HEK293 (cell line): ENCODE measurements around the gene CACNA2D4.

Source experiments
- CTCF ChIA-PET: fragments of 350-600 bp; formaldehyde crosslinking; extraction: SDS; loops from one replicate; lab custom pipeline; 2021; ENCODE audit warnings: antibody characterized with exemption; lab: Yijun Ruan, JAX
- POLR2A ChIA-PET: fragments of 300-600 bp; formaldehyde crosslinking; extraction: SDS; loops from one replicate; lab custom pipeline; 2020; ENCODE audit warnings: antibody characterized with exemption, inconsistent platforms; lab: Yijun Ruan, JAX
- H3K27ac ChIP-seq: fragments of 200-500 bp; sonication (Bioruptor generic); 2 replicates; pipeline ENCODE4 v1.5.1; 2014; ENCODE audit warnings: low read depth, low read length, control low read depth, inconsistent platforms; ENCODE audit errors: extremely low read depth
- H3K36me3 ChIP-seq, 2 experiments: fragments of 200-500 bp in 1 of 2; sonication (Bioruptor generic) in 1 of 2; 1 replicate in 1 of 2; 2 replicates in 1 of 2; pipeline ENCODE4 v1.5.1; 2014 to 2017; ENCODE audit warnings: inconsistent platforms in 2 of 2, low read length in 2 of 2; ENCODE audit not compliant: control insufficient read depth in 2 of 2, insufficient read depth in 1 of 2
- H3K4me1 ChIP-seq: fragments of 200-500 bp; sonication (Bioruptor generic); 2 replicates; pipeline ENCODE4 v1.5.1; 2014; ENCODE audit warnings: mild to moderate bottlenecking, low read length, inconsistent platforms; ENCODE audit not compliant: control insufficient read depth, insufficient read depth
- H3K4me3 ChIP-seq: 2 replicates; pipeline ENCODE4 v1.5.1; 2011; ENCODE audit warnings: low read depth, mild to moderate bottlenecking, control low read depth, low read length, moderate library complexity
- H3K9me3 ChIP-seq: fragments of 200-500 bp; sonication (Bioruptor generic); 2 replicates; pipeline ENCODE4 v1.5.1; 2014; ENCODE audit warnings: low read depth, low read length, inconsistent platforms; ENCODE audit not compliant: control insufficient read depth, insufficient read depth
- GFI1B ChIP-seq: fragments of 450-650 bp; formaldehyde crosslinking; IDR thresholded peaks from 2 replicates; pipeline ENCODE4 v1.5.1; 2016; ENCODE audit warnings: missing biosample characterization, missing genetic modification characterization
- GLIS1 ChIP-seq: fragments of 450-650 bp; formaldehyde crosslinking; IDR thresholded peaks from 2 replicates; pipeline ENCODE4 v1.5.1; 2016; ENCODE audit warnings: missing biosample characterization, missing genetic modification characterization
- PBX3 ChIP-seq: sonication (generic); formaldehyde crosslinking; IDR thresholded peaks from 2 replicates; pipeline ENCODE4 v1.8.1; 2022; ENCODE audit warnings: mild to moderate bottlenecking, moderate library complexity, missing genetic modification reagents
- PRDM1 ChIP-seq: fragments of 450-650 bp; formaldehyde crosslinking; IDR thresholded peaks from 2 replicates; pipeline ENCODE4; 2016; ENCODE audit warnings: missing biosample characterization, missing genetic modification characterization
- SCRT2 ChIP-seq: fragments of 450-650 bp; formaldehyde crosslinking; IDR thresholded peaks from 2 replicates; pipeline ENCODE4 v1.5.1; 2016; ENCODE audit warnings: missing biosample characterization, missing genetic modification characterization
- YY1 ChIP-seq: fragments of 450-650 bp; formaldehyde crosslinking; IDR thresholded peaks from 2 replicates; pipeline ENCODE4 v1.5.1; 2018; ENCODE audit warnings: missing biosample characterization, missing genetic modification characterization
- YY2 ChIP-seq: fragments of 450-650 bp; formaldehyde crosslinking; IDR thresholded peaks from 2 replicates; pipeline ENCODE4 v1.5.1; 2016; ENCODE audit warnings: missing biosample characterization, missing genetic modification characterization
- ZBTB21 ChIP-seq: fragments of 450-650 bp; formaldehyde crosslinking; IDR thresholded peaks from 2 replicates; pipeline ENCODE4 v1.5.1; 2017; ENCODE audit warnings: missing biosample characterization, missing genetic modification characterization
- ZBTB7A ChIP-seq: fragments of 450-650 bp; formaldehyde crosslinking; IDR thresholded peaks from 2 replicates; pipeline ENCODE4 v1.5.1; 2016; ENCODE audit warnings: low read depth, missing biosample characterization, missing genetic modification characterization
- ZNF18 ChIP-seq: fragments of 450-650 bp; formaldehyde crosslinking; IDR thresholded peaks from 2 replicates; pipeline ENCODE4 v1.5.1; 2016; ENCODE audit warnings: missing biosample characterization, missing genetic modification characterization
- ZNF211 ChIP-seq: fragments of 450-650 bp; formaldehyde crosslinking; IDR thresholded peaks from 2 replicates; pipeline ENCODE4 v1.5.1; 2016; ENCODE audit warnings: low read depth, missing biosample characterization, missing genetic modification characterization
- ZNF311 ChIP-seq: fragments of 450-650 bp; formaldehyde crosslinking; IDR thresholded peaks from 2 replicates; pipeline ENCODE4 v1.5.1; 2017; ENCODE audit warnings: missing biosample characterization, missing genetic modification characterization, borderline replicate concordance
- ZNF350 ChIP-seq: fragments of 450-650 bp; formaldehyde crosslinking; IDR thresholded peaks from 2 replicates; pipeline ENCODE4 v1.5.0; 2017; ENCODE audit warnings: missing biosample characterization, mild to moderate bottlenecking, missing genetic modification characterization
- ZNF394 ChIP-seq: fragments of 450-650 bp; formaldehyde crosslinking; IDR thresholded peaks from 2 replicates; pipeline ENCODE4 v1.5.1; 2016; ENCODE audit warnings: missing biosample characterization, missing genetic modification characterization, mild to moderate bottlenecking, moderate library complexity, borderline replicate concordance
- ZNF433 ChIP-seq: fragments of 450-650 bp; formaldehyde crosslinking; IDR thresholded peaks from 2 replicates; pipeline ENCODE4 v1.5.1; 2016; ENCODE audit warnings: missing biosample characterization, missing genetic modification characterization, low read depth
- ZNF473 ChIP-seq: fragments of 450-650 bp; formaldehyde crosslinking; IDR thresholded peaks from 2 replicates; pipeline ENCODE4 v1.5.1; 2017; ENCODE audit warnings: missing biosample characterization, missing genetic modification characterization
- ZNF580 ChIP-seq: fragments of 450-650 bp; formaldehyde crosslinking; IDR thresholded peaks from 2 replicates; pipeline ENCODE4 v1.5.1; 2016; ENCODE audit warnings: missing biosample characterization, missing genetic modification characterization
- ZNF621 ChIP-seq: fragments of 450-650 bp; formaldehyde crosslinking; IDR thresholded peaks from 2 replicates; pipeline ENCODE4 v1.5.1; 2017; ENCODE audit warnings: missing biosample characterization, missing genetic modification characterization
- ZNF654 ChIP-seq: fragments of 450-650 bp; formaldehyde crosslinking; IDR thresholded peaks from 2 replicates; pipeline ENCODE4 v1.5.1; 2016; ENCODE audit warnings: low read depth, missing biosample characterization, missing genetic modification characterization
- ZNF658 ChIP-seq: fragments of 450-650 bp; formaldehyde crosslinking; IDR thresholded peaks from 2 replicates; pipeline ENCODE4; 2016; ENCODE audit warnings: missing biosample characterization, missing genetic modification characterization
- ZNF747 ChIP-seq: fragments of 450-650 bp; formaldehyde crosslinking; IDR thresholded peaks from 2 replicates; pipeline ENCODE4 v1.5.1; 2016; ENCODE audit warnings: missing biosample characterization, missing genetic modification characterization
- TF ChIP-seq, protein P1 (sequence below): fragments of 450-650 bp; formaldehyde crosslinking; IDR thresholded peaks from 2 replicates; pipeline ENCODE4 v1.5.1; 2016; ENCODE audit warnings: missing biosample characterization, missing genetic modification characterization, borderline replicate concordance
- TF ChIP-seq, protein P2 (sequence below): fragments of 450-650 bp; formaldehyde crosslinking; IDR thresholded peaks from 2 replicates; pipeline ENCODE4 v1.5.1; 2016; ENCODE audit warnings: missing biosample characterization, missing genetic modification characterization

CACNA2D4 gene

GRCh38 chr12:1928439-1929121 is 10.1 kb upstream of the CACNA2D4 start:
- POLR2A ChIA-PET = no interaction called here
- Histone ChIP-seq H3K36me3 (no peaks in the 10 kb centered on the region), H3K27ac (no peak overlapping the region), H3K9me3 (no peaks in the 10 kb centered on the region), H3K4me3 (no peak overlapping the region), H3K4me1 (peaks cover 5% of the 10 kb centered on the region; the same call in 1 of the 2 replicates)
- CTCF ChIA-PET = interaction anchor here (0.6 to 3.5 kb wide), 3 partner anchors 11 to 490 kb away, joined by 4 to 19 read pairs (median 5); no protein-coding TSS in a partner anchor
- TF ChIP-seq YY2 (tag by site-specific recombination) (no peak), ZNF350 (no peak), ZNF211 (tag by site-specific recombination) (no peak), YY1 (tag by site-specific recombination) (no peak)

GRCh38 chr12:1927751-1928351 is 9.4 kb upstream of the CACNA2D4 start:
- no peaks in the 10 kb centered on the region for H3K36me3 ChIP-seq
- CTCF ChIA-PET = interaction anchor here (1.0 to 3.5 kb wide), 2 partner anchors 12 to 137 kb away, joined by 3 to 19 read pairs; no protein-coding TSS in a partner anchor
- TF ChIP-seq ZNF747 (tag by site-specific recombination) = no peak
- TF ChIP-seq PBX3 (CRISPR knock-in tag) = no peak
- no peak for TF ChIP-seq ZNF311
- no peak for TF ChIP-seq ZNF654 (tag by site-specific recombination)
- no peak for TF ChIP-seq ZNF621 (tag by site-specific recombination)
- no peak for TF ChIP-seq ZNF394 (tag by site-specific recombination)
- no peak for TF ChIP-seq ZNF433 (tag by site-specific recombination)
- TF ChIP-seq PRDM1 = no peak
- TF ChIP-seq ZBTB21 (tag by site-specific recombination) = no peak
- TF ChIP-seq, protein P1, sequence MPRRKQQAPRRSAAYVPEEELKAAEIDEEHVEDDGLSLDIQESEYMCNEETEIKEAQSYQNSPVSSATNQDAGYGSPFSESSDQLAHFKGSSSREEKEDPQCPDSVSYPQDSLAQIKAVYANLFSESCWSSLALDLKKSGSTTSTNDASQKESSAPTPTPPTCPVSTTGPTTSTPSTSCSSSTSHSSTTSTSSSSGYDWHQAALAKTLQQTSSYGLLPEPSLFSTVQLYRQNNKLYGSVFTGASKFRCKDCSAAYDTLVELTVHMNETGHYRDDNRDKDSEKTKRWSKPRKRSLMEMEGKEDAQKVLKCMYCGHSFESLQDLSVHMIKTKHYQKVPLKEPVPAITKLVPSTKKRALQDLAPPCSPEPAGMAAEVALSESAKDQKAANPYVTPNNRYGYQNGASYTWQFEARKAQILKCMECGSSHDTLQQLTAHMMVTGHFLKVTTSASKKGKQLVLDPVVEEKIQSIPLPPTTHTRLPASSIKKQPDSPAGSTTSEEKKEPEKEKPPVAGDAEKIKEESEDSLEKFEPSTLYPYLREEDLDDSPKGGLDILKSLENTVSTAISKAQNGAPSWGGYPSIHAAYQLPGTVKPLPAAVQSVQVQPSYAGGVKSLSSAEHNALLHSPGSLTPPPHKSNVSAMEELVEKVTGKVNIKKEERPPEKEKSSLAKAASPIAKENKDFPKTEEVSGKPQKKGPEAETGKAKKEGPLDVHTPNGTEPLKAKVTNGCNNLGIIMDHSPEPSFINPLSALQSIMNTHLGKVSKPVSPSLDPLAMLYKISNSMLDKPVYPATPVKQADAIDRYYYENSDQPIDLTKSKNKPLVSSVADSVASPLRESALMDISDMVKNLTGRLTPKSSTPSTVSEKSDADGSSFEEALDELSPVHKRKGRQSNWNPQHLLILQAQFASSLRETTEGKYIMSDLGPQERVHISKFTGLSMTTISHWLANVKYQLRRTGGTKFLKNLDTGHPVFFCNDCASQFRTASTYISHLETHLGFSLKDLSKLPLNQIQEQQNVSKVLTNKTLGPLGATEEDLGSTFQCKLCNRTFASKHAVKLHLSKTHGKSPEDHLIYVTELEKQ = no peak
- H3K4me3 ChIP-seq = no peak overlapping the region
- peaks cover 5% of the 10 kb centered on the region; the same call in 1 of the 2 replicates for H3K4me1 ChIP-seq
- no peak overlapping the region for H3K27ac ChIP-seq
- H3K9me3 ChIP-seq = no peaks in the 10 kb centered on the region
- POLR2A ChIA-PET = no interaction called here

- ChIA-PET POLR2A (no interaction called here), CTCF (interaction anchor here (1.0 to 3.5 kb wide), 2 partner anchors 13 to 136 kb away, joined by 3 to 19 read pairs; no protein-coding TSS in a partner anchor)
- H3K27ac ChIP-seq = no peak overlapping the region
- H3K4me3 ChIP-seq = no peak overlapping the region
- peaks cover 5% of the 10 kb centered on the region; the same call in 1 of the 2 replicates for H3K4me1 ChIP-seq
- H3K36me3 ChIP-seq = no peaks in the 10 kb centered on the region
- no peaks in the 10 kb centered on the region for H3K9me3 ChIP-seq
- no peak for TF ChIP-seq GLIS1
- no peak for TF ChIP-seq ZNF658 (tag by site-specific recombination)
- TF ChIP-seq, protein P2, sequence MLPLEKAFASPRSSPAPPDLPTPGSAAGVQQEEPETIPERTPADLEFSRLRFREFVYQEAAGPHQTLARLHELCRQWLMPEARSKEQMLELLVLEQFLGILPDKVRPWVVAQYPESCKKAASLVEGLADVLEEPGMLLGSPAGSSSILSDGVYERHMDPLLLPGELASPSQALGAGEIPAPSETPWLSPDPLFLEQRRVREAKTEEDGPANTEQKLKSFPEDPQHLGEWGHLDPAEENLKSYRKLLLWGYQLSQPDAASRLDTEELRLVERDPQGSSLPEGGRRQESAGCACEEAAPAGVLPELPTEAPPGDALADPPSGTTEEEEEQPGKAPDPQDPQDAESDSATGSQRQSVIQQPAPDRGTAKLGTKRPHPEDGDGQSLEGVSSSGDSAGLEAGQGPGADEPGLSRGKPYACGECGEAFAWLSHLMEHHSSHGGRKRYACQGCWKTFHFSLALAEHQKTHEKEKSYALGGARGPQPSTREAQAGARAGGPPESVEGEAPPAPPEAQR = no peak
- no peak for TF ChIP-seq ZNF473 (tag by site-specific recombination)
- TF ChIP-seq ZNF580 (tag by site-specific recombination) = no peak
- TF ChIP-seq GFI1B = no peak
- TF ChIP-seq ZBTB7A (tag by site-specific recombination) = no peak
- no peak for TF ChIP-seq ZNF18 (tag by site-specific recombination)
- no peak for TF ChIP-seq SCRT2 (tag by site-specific recombination)
Measured at GRCh38 chr12:1927051-1927680, 8.7 kb upstream of the CACNA2D4 start.
